HUES6 (cell line): ENCODE measurements around the gene IFNAR1.
"Not testable (repeated sequence)": the region's sequence is repeated elsewhere in the genome, so short reads cannot be mapped to it uniquely, and the experiment has no call there.

Experiments
- H3K27ac ChIP-seq: 2 replicates; pipeline ENCODE4 v1.7.0; 2013; ENCODE audit warnings: low read depth, mild to moderate bottlenecking, low read length, inconsistent platforms
- H3K27me3 ChIP-seq: 2 replicates; pipeline ENCODE4 v1.6.1; 2013; ENCODE audit warnings: low read length; ENCODE audit not compliant: control insufficient read depth, insufficient read depth
- H3K36me3 ChIP-seq: 2 replicates; pipeline ENCODE4 v1.6.1; 2013; ENCODE audit warnings: low read length; ENCODE audit not compliant: control insufficient read depth, insufficient read depth
- H3K4me1 ChIP-seq: 2 replicates; pipeline ENCODE4 v1.6.1; 2013; ENCODE audit warnings: low read length; ENCODE audit not compliant: control insufficient read depth, insufficient read depth
- H3K4me3 ChIP-seq: 2 replicates; pipeline ENCODE4 v1.5.1; 2013; ENCODE audit warnings: low read depth, low read length
- H3K9ac ChIP-seq: one replicate; pipeline ENCODE4 v1.6.1; 2013; ENCODE audit warnings: mild to moderate bottlenecking, low read length
- H3K9me3 ChIP-seq: 2 replicates; pipeline ENCODE4 v1.6.1; 2013; ENCODE audit warnings: low read depth, low read length; ENCODE audit not compliant: control insufficient read depth, insufficient read depth

The IFNAR1 gene

DNA sequence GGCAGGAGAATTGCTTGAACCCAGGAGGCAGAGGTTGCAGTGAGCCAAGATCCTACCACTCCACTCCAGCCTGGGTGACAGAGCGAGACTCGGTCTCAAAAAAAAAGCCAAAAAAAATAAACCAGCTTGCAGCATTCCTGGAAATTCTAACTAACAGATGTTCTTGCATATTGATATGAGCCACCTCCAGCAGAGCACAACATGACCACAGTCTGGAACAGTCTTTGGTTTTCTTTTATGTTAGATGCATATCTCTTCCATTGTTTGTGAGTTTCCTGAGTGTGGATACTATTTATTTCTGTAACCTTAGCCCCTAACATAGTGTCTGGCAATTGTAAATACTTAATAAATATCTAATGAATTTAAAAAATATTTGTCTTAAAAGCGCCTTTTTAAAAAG lies 23.9 kb downstream of the IFNAR1 start:
- Histone ChIP-seq H3K27me3 (no peaks in the 10 kb centered on the region), H3K9me3 (no peaks in the 10 kb centered on the region), H3K9ac (no peak overlapping the region), H3K4me3 (no peak overlapping the region), H3K4me1 (no peaks in the 10 kb centered on the region), H3K27ac (no peak overlapping the region), H3K36me3 (peaks cover 37% of the 10 kb centered on the region)

DNA sequence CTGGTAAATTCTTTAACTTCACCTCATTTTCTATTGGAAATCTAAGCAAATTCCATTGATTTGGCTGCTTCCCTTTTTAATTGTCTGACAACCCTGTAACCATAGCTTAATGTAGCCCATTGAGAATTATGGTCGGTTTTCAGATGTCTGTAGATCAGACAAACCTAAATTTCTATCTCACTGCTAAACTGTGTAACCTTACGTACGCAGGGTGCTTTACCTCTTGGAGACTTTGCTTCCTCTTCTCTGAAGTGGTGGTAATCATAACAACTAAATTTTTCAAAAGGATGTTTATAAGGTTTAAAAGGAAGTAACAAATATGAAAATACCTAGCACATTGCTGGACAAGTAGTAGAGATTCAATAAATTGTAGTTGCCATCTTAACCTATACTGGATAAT lies 25.9 kb downstream of the IFNAR1 start:
- Histone ChIP-seq H3K9me3 (no peaks in the 10 kb centered on the region), H3K4me3 (no peak overlapping the region), H3K27me3 (no peaks in the 10 kb centered on the region), H3K4me1 (no peaks in the 10 kb centered on the region), H3K36me3 (peaks cover 42% of the 10 kb centered on the region), H3K9ac (no peak overlapping the region), H3K27ac (no peak overlapping the region)

DNA sequence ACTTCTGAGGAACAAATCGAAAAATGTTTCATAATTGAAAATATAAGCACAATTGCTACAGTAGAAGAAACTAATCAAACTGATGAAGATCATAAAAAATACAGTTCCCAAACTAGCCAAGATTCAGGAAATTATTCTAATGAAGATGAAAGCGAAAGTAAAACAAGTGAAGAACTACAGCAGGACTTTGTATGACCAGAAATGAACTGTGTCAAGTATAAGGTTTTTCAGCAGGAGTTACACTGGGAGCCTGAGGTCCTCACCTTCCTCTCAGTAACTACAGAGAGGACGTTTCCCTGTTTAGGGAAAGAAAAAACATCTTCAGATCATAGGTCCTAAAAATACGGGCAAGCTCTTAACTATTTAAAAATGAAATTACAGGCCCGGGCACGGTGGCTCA lies 30.6 kb downstream of the IFNAR1 start:
- H3K9ac ChIP-seq = no peak overlapping the region
- H3K36me3 ChIP-seq = peaks cover 45% of the 10 kb centered on the region
- H3K27ac ChIP-seq = no peak overlapping the region
- no peak overlapping the region for H3K4me3 ChIP-seq
- no peaks in the 10 kb centered on the region for H3K9me3 ChIP-seq
- no peaks in the 10 kb centered on the region for H3K27me3 ChIP-seq
- no peaks in the 10 kb centered on the region for H3K4me1 ChIP-seq

DNA sequence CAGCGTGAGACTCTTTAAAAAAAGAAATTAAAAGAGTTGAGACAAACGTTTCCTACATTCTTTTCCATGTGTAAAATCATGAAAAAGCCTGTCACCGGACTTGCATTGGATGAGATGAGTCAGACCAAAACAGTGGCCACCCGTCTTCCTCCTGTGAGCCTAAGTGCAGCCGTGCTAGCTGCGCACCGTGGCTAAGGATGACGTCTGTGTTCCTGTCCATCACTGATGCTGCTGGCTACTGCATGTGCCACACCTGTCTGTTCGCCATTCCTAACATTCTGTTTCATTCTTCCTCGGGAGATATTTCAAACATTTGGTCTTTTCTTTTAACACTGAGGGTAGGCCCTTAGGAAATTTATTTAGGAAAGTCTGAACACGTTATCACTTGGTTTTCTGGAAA lies 31.2 kb downstream of the IFNAR1 start:
- Histone ChIP-seq H3K9me3 (no peaks in the 10 kb centered on the region), H3K9ac (no peak overlapping the region), H3K36me3 (peaks cover 41% of the 10 kb centered on the region), H3K27me3 (no peaks in the 10 kb centered on the region), H3K4me1 (no peaks in the 10 kb centered on the region), H3K27ac (no peak overlapping the region), H3K4me3 (no peak overlapping the region)

DNA sequence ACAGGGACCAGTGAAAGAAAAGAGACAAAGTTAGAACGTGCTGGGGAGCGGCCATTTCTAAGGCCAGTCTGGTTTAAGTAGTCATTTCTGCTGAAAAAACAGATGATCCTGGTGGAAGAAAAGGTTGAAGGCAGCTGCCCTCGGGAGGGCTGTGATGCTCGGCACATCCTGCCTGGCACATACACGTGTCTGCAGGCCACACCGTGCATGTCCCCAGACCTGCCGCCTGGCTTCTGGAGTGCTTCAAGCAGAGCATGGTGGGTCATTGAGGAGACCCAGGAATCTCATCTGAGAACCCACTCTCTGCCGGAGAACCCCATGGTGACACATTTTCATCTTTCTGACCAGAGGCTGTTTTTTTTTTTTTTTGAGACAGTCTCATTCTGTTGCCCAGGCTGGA lies 32.4 kb downstream of the IFNAR1 start:
- H3K36me3 ChIP-seq = peaks cover 31% of the 10 kb centered on the region
- no peaks in the 10 kb centered on the region for H3K27me3 ChIP-seq
- peaks cover 4% of the 10 kb centered on the region; the same call in 1 of the 2 replicates for H3K4me1 ChIP-seq
- H3K4me3 ChIP-seq = no peak overlapping the region
- no peak overlapping the region for H3K9ac ChIP-seq
- H3K9me3 ChIP-seq = no peaks in the 10 kb centered on the region
- no peak overlapping the region for H3K27ac ChIP-seq

DNA sequence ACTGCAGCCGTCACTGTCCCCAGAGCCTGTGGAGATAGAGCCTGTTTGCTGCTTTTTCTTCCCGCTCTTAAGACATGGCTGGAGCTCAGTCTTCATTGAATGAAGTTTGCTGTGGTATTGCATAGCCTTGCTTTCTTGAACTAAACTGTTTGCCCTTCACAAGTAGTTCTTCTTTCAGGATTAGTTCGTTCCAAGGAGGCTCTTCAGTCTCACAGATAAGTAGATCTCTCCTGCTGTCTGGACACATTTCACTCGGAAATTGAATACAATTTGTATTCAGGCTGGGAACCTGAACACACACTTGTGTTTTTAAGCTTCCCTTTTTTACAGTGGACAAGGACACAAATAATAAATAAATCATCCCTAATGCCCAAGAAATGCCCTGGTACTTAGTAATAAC lies 34.7 kb downstream of the IFNAR1 start:
- Histone ChIP-seq H3K4me1 (peaks cover 10% of the 10 kb centered on the region), H3K9ac (no peak overlapping the region), H3K27me3 (no peaks in the 10 kb centered on the region), H3K27ac (no peak overlapping the region), H3K4me3 (no peak overlapping the region), H3K36me3 (peaks cover 24% of the 10 kb centered on the region), H3K9me3 (no peaks in the 10 kb centered on the region)

DNA sequence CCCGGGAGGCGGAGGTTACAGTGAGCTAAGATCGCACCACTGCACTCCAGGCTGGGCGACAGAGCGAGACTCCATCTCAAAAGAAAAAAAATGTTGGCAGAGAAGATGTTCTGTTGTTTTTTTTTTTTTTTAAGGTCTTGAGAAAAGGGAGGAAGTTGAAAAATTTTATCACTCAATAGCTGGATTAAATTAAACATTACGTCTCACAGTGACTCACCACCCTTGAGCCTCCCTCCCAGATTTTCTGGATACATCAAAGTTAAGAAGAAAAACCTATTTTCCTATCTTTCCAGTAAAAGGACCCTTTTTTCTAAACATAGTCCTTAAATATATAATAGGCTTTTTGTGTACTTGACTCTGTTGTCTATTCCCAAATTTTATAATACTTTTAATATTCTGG lies 35.5 kb downstream of the IFNAR1 start:
- Histone ChIP-seq H3K36me3 (peaks cover 17% of the 10 kb centered on the region), H3K27ac (no peak overlapping the region), H3K4me3 (no peak overlapping the region), H3K9me3 (no peaks in the 10 kb centered on the region), H3K27me3 (no peaks in the 10 kb centered on the region), H3K9ac (no peak overlapping the region), H3K4me1 (peaks cover 10% of the 10 kb centered on the region)

DNA sequence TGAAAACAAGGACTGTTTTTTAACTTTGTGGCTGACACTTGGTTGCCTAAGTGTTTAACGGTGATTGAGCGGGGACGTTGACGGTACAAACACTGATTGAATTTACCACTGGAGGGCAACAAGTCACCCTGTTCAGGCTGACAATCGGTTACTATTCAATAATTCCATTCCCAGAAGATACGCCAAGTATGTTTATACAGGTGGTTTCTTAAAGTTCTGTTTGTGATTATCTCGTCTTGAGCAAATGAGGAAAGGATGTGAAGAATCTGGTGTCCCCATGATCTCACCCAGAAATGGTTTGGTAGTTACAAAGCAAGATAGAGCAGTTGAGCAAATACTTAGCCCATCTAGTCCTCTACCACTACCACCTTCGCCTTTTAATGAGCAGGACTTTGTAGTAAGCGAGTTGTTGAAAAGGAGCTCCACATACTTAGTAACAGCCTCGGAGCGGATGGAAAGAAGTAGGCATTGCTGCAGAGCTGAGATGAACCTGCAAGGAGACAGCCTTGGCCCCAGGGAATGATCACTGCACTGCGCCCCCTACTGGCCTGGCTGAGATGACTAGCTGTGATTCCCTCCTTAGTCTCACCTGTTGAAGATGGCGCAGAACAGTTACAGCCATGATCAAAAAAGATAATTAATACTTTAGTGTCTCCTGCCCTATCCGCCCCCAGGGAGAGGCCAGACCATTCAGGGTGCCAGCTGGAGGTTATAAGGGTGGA lies 36.3 kb downstream of the IFNAR1 start:
- H3K27ac ChIP-seq = no peak overlapping the region
- peak overlapping the region; percentile 44 for H3K4me3 ChIP-seq

DNA sequence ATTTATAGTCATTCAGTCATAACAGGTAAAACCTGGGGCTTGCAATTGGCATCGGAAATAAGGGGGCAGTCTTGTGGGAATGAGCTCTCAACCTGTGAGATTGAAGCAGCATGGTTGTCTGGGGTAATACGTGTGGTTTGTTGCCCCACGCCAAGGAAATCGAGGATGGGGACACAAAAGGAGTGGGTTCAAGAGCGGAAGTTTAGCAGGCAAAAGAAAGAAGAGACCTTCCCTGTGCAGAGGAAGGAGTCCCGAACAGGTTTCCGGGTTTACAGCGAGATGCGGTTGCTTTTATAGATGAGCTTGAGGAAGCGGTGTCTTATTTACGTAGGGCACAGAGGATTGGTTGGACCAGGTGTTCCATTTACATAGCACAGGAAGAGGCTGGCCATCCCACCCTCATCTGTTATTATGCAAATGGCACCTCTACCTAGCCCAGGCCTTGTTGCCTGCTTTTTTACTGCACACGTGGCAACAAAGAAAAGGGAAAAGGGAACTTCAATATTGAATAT lies 37.3 kb downstream of the IFNAR1 start:
- peak overlapping the region; percentile 70 for H3K27ac ChIP-seq
- peaks cover 2% of the 10 kb centered on the region; the same call in 1 of the 2 replicates for H3K36me3 ChIP-seq
- peaks cover 10% of the 10 kb centered on the region for H3K4me1 ChIP-seq
- peak overlapping the region; percentile 44 for H3K9ac ChIP-seq
- peak overlapping the region; percentile 44 for H3K4me3 ChIP-seq
- no peaks in the 10 kb centered on the region for H3K27me3 ChIP-seq
- H3K9me3 ChIP-seq = peaks cover 13% of the 10 kb centered on the region

More for the DNA sequence above, 36.3 kb downstream of the IFNAR1 start:
- Histone ChIP-seq H3K9me3 (peaks cover 3% of the 10 kb centered on the region; the same call in 1 of the 2 replicates), H3K4me1 (peaks cover 10% of the 10 kb centered on the region), H3K27me3 (no peaks in the 10 kb centered on the region), H3K36me3 (peaks cover 12% of the 10 kb centered on the region), H3K9ac (no peak overlapping the region)

DNA sequence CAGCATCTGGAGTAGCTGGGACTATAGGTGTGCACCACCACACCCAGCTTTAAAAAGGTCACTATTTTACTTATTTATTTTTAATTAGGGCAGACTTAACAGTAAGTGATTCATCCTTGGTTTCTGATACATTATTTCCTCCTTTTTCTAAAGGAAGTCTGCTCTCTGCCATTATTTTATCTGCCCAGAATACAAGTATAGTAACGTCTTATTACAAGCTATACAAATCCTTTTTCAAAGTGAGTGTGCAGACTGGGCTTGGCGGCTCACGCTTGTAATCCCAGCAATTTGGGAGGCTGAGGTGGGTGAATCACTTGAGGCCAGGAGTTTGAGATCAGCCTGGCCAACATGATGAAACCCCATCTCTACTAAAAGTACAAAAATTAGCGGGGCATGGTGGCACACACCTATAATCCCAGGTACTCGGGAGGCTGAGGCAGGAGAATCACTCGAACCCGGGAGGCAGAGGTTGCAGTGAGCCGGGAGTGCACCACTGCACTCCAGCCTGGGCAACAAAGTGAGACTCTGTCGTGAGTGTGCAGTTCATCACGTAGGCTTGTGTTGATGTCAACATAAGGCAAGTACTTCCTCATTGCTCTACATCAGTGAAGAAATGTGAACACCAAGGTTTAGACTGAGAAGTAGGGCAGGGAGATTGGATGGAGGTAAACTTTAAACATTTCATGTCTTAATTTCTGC lies 39.3 kb downstream of the IFNAR1 start:
- not testable (repeated sequence) for H3K4me3 ChIP-seq, H3K9ac ChIP-seq, H3K27ac ChIP-seq, H3K27me3 ChIP-seq, H3K4me1 ChIP-seq, H3K36me3 ChIP-seq
- H3K9me3 ChIP-seq = peaks cover 30% of the 10 kb centered on the region

DNA sequence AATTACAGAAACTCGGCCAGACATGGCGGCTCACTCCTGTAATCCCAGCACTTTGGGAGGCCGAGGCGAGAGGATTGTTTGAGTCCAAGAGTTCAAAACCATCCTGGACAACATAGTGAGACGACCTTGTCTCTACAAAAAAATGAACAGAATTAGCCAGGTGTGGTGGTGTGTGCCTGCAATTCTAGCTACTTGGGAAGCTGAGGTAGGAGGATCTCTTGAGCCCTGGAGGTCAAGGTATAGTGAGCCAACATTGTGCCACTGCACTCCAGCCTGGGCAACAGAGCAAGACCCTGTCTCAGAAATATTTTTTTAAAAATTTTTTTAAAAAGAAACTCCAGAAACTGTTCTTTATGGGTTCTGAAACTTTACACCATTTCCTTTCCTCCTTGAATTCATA lies 40.1 kb downstream of the IFNAR1 start:
- H3K4me3 ChIP-seq = no peak overlapping the region
- peaks cover 36% of the 10 kb centered on the region for H3K9me3 ChIP-seq
- no peaks in the 10 kb centered on the region for H3K36me3 ChIP-seq
- H3K27me3 ChIP-seq = no peaks in the 10 kb centered on the region
- no peak overlapping the region for H3K9ac ChIP-seq
- peaks cover 10% of the 10 kb centered on the region for H3K4me1 ChIP-seq
- no peak overlapping the region for H3K27ac ChIP-seq
